IMR-90 (cell line): Measurements from ENCODE around the gene KCNQ1. TPM values are rescaled to one million over a fixed set of nuclear protein-coding genes. Genes with fewer than 3 reads are reported as not detected.

Experiments
- ATAC-seq: fragments of 200-7000 bp; cut with Tn5 transposase; 2 replicates; pipeline ENCODE4 v1.9.1; 2020; ENCODE audit warnings: low read depth, mild to moderate bottlenecking, moderate library complexity
- BruUV-seq: library from RNA; stranded (reverse); fragments of 400-500 nt; replicated peaks from 2 replicates; lab custom pipeline; 2021; lab: Mats Ljungman, UMichigan
- CTCF ChIA-PET: fragments of 300-600 bp; formaldehyde crosslinking; extraction: SDS; loops from one replicate; lab custom pipeline; 2021; ENCODE audit warnings: antibody characterized with exemption; lab: Yijun Ruan, JAX
- POLR2A ChIA-PET: fragments of 300-600 bp; sonication (Branson Sonifier 250); formaldehyde crosslinking; loops from one replicate; lab custom pipeline; 2022; ENCODE audit warnings: antibody characterized with exemption; ENCODE audit not compliant: unreplicated experiment; lab: Charles Lee
- DNase-seq: peaks from one replicate; pipeline ENCODE4 v3.0.0; 2013
- H2AFZ ChIP-seq: replicated peaks from 2 replicates; pipeline ENCODE3; 2013; ENCODE audit warnings: low read length, mild to moderate bottlenecking; ENCODE audit not compliant: poor library complexity
- H2AK5ac ChIP-seq: 2 replicates; pipeline ENCODE4 v1.6.1; 2013; ENCODE audit warnings: low read depth, low read length, inconsistent platforms
- H2AK9ac ChIP-seq: replicated peaks from 2 replicates; pipeline ENCODE3; 2013; ENCODE audit warnings: mild to moderate bottlenecking, low read depth, low read length, moderate library complexity; ENCODE audit not compliant: poor library complexity
- H2BK120ac ChIP-seq: 2 replicates; pipeline ENCODE4 v1.6.1; 2013; ENCODE audit warnings: low read depth, low read length, inconsistent platforms
- H2BK15ac ChIP-seq: 3 replicates; pipeline ENCODE4 v1.6.1; 2013; ENCODE audit warnings: low read depth, low read length, inconsistent platforms
- H2BK20ac ChIP-seq: 2 replicates; pipeline ENCODE4 v1.6.1; 2013; ENCODE audit warnings: low read depth, mild to moderate bottlenecking, inconsistent platforms, low read length, moderate library complexity
- H2BK5ac ChIP-seq: 2 replicates; pipeline ENCODE4 v1.6.1; 2013; ENCODE audit warnings: mild to moderate bottlenecking, low read depth, low read length, inconsistent platforms; ENCODE audit not compliant: poor library complexity, severe bottlenecking
- H3K14ac ChIP-seq: replicated peaks from 2 replicates; pipeline ENCODE4 v1.6.1; 2013; ENCODE audit warnings: low read depth, low read length, inconsistent platforms
- H3K18ac ChIP-seq: 2 replicates; pipeline ENCODE4 v1.6.1; 2013; ENCODE audit warnings: low read depth, low read length, control low read depth
- H3K23ac ChIP-seq: 2 replicates; pipeline ENCODE4 v1.6.1; 2013; ENCODE audit warnings: low read depth, low read length, inconsistent platforms
- H3K27ac ChIP-seq: 2 replicates; pipeline ENCODE4 v1.5.1; 2013; ENCODE audit warnings: mild to moderate bottlenecking, control low read depth, low read length; ENCODE audit not compliant: insufficient read depth
- H3K27me3 ChIP-seq: 2 replicates; pipeline ENCODE4 v1.6.1; 2013; ENCODE audit warnings: low read length; ENCODE audit not compliant: control insufficient read depth, insufficient read depth
- H3K36me3 ChIP-seq: 2 replicates; pipeline ENCODE4 v1.6.1; 2013; ENCODE audit warnings: low read length, mixed read lengths; ENCODE audit not compliant: control insufficient read depth, insufficient read depth
- H3K4ac ChIP-seq: 2 replicates; pipeline ENCODE4 v1.6.1; 2013; ENCODE audit warnings: low read depth, low read length, inconsistent platforms
- H3K4me1 ChIP-seq: 2 replicates; pipeline ENCODE4 v1.6.1; 2013; ENCODE audit warnings: low read length, mixed read lengths; ENCODE audit not compliant: control insufficient read depth, insufficient read depth
- H3K4me2 ChIP-seq: 2 replicates; pipeline ENCODE4 v1.6.1; 2013; ENCODE audit warnings: low read depth, mild to moderate bottlenecking, control low read depth, low read length, moderate library complexity
- H3K4me3 ChIP-seq: 2 replicates; pipeline ENCODE4 v1.5.1; 2013; ENCODE audit warnings: low read depth, mild to moderate bottlenecking, control low read depth, low read length, moderate library complexity; ENCODE audit not compliant: insufficient read depth
- H3K56ac ChIP-seq: 2 replicates; pipeline ENCODE4 v1.6.1; 2013; ENCODE audit warnings: low read length, inconsistent platforms; ENCODE audit not compliant: insufficient read depth; ENCODE audit errors: extremely low read depth
- H3K79me1 ChIP-seq, 2 experiments: 2 replicates each; pipeline ENCODE4 v1.6.1; 2013; ENCODE audit warnings: low read length in 2 of 2, inconsistent platforms in 1 of 2, low read depth in 1 of 2
- H3K9ac ChIP-seq: 2 replicates; pipeline ENCODE4 v1.6.1; 2013; ENCODE audit warnings: low read depth, low read length, control low read depth
- H3K9me1 ChIP-seq: 2 replicates; pipeline ENCODE4 v1.6.1; 2013; ENCODE audit warnings: low read length, inconsistent platforms; ENCODE audit not compliant: insufficient read depth
- H3K9me3 ChIP-seq: 2 replicates; pipeline ENCODE4 v1.6.1; 2013; ENCODE audit warnings: low read length; ENCODE audit not compliant: control insufficient read depth, insufficient read depth
- H4K20me1 ChIP-seq: 2 replicates; pipeline ENCODE4 v1.6.1; 2013; ENCODE audit warnings: low read length, inconsistent platforms; ENCODE audit not compliant: insufficient read depth
- H4K5ac ChIP-seq: 2 replicates; pipeline ENCODE4 v1.6.1; 2013; ENCODE audit warnings: mild to moderate bottlenecking, low read depth, low read length, control low read depth
- H4K8ac ChIP-seq, 2 experiments: 2 replicates each; pipeline ENCODE4 v1.6.1; 2013; ENCODE audit warnings: low read depth in 2 of 2, low read length in 2 of 2, control low read depth in 1 of 2, inconsistent platforms in 1 of 2
- H4K91ac ChIP-seq: 2 replicates; pipeline ENCODE4 v1.6.1; 2013; ENCODE audit warnings: low read depth, low read length, inconsistent platforms; ENCODE audit not compliant: insufficient read depth
- BHLHE40 ChIP-seq: fragments of 150-350 bp; IDR thresholded peaks from 2 replicates; pipeline ENCODE4 v1.6.1; 2016; ENCODE audit warnings: mild to moderate bottlenecking, low read depth, low read length
- CTCF ChIP-seq: conservative IDR thresholded peaks from 2 replicates; pipeline ENCODE4 v1.5.1; 2012; ENCODE audit warnings: mild to moderate bottlenecking, low read depth, low read length, improper control_type of control experiment
- ELK1 ChIP-seq: fragments of 150-350 bp; IDR thresholded peaks from 2 replicates; pipeline ENCODE4 v1.6.1; 2016; ENCODE audit warnings: low read depth, mild to moderate bottlenecking, low read length, moderate library complexity, borderline replicate concordance
- MAFK ChIP-seq: IDR thresholded peaks from 2 replicates; pipeline ENCODE4 v1.6.1; 2012; ENCODE audit warnings: low read depth, low read length, improper control_type of control experiment
- MAZ ChIP-seq: IDR thresholded peaks from 2 replicates; pipeline ENCODE4 v1.6.1; 2012; ENCODE audit warnings: low read depth, mild to moderate bottlenecking, low read length, improper control_type of control experiment, moderate library complexity, borderline replicate concordance
- MXI1 ChIP-seq: IDR thresholded peaks from 2 replicates; pipeline ENCODE4 v1.6.1; 2012; ENCODE audit warnings: low read depth, mild to moderate bottlenecking, low read length, moderate library complexity, borderline replicate concordance
- POLR2A ChIP-seq: IDR thresholded peaks from 2 replicates; pipeline ENCODE4 v1.6.1; 2012; ENCODE audit warnings: mild to moderate bottlenecking, low read depth, low read length
- RAD21 ChIP-seq: IDR thresholded peaks from 2 replicates; pipeline ENCODE4 v1.6.1; 2012; ENCODE audit warnings: low read length, improper control_type of control experiment
- RCOR1 ChIP-seq: IDR thresholded peaks from 2 replicates; pipeline ENCODE4 v1.6.1; 2012; ENCODE audit warnings: mild to moderate bottlenecking, low read length, improper control_type of control experiment; ENCODE audit not compliant: insufficient replicate concordance
- RFX5 ChIP-seq: IDR thresholded peaks from 2 replicates; pipeline ENCODE4 v1.8.0; 2012; ENCODE audit warnings: low read depth, mild to moderate bottlenecking, low read length, moderate library complexity
- WGBS, 2 experiments: methylation state at CpG; one replicate each; pipeline versions ENCODE4 v1.1.5 to v1.1.7; 2013; ENCODE audit warnings: missing lambda C conversion rate in 2 of 2; ENCODE audit not compliant: insufficient read length in 1 of 2; ENCODE audit errors: extremely low coverage in 2 of 2; 5-methylcytosine and 5-hydroxymethylcytosine counted together
- dilution Hi-C: fragments of 300-500 bp; cut with HindIII; formaldehyde crosslinking; loops from one replicate; pipeline ENCODE4 v1.14.3; 2018; ENCODE audit warnings: low sequenced_read_pairs; ENCODE audit not compliant: unreplicated experiment
- in situ Hi-C: fragments of 300-500 bp; cut with MboI; formaldehyde crosslinking; loops from 3 replicates; pipeline ENCODE4 v1.14.3; 2019; ENCODE audit warnings: low sequenced_read_pairs, inconsistent platforms, mixed read lengths
- intact Hi-C: fragments of 100-400 bp; cut with micrococcal nuclease; formaldehyde crosslinking; loops from 2 replicates; pipeline ENCODE4 v1.10.0; 2022
- polyA plus RNA-seq, 3 experiments: library from polyadenylated mRNA; depleted of rRNA; stranded (reverse); fragments of >200 nt; gene quantifications; 2 replicates each; pipeline ENCODE4 v1.2.3, GENCODE V29; 2012; ENCODE audit warnings: low replicate concordance in 1 of 3
- total RNA-seq: library from RNA; depleted of rRNA; stranded (reverse); fragments of >200 nt; gene quantifications from 2 replicates; pipeline ENCODE4 v1.2.3, GENCODE V29; 2012

KCNQ1 gene
- total and polyA plus RNA-seq, 2 of the 4 experiments (the other 2 are of a cell fraction), result 0.07 TPM; not detected in 1

- dilution Hi-C loops, result no loop called here
- ATAC-seq, result no peak
- H3K56ac ChIP-seq, result no peak overlapping the region
Measured at GRCh38 chr11:2838091-2838490, 393.3 kb downstream of the KCNQ1 start.

More at GRCh38 chr11:2838091-2838490, 393.3 kb downstream of the KCNQ1 start:
- no peak overlapping the region for H3K4me3 ChIP-seq
- in situ Hi-C loops, result no loop called here
- H2BK120ac ChIP-seq, result no peak overlapping the region
- TF ChIP-seq RFX5, result no peak
- no peak for TF ChIP-seq MAFK
- no peak for TF ChIP-seq RCOR1
- TF ChIP-seq BHLHE40, result no peak
- no peak for TF ChIP-seq MAZ
- no peak for TF ChIP-seq RAD21
- TF ChIP-seq ELK1, result no peak
- TF ChIP-seq CTCF, result no peak
- no peak for TF ChIP-seq POLR2A
- no peak for TF ChIP-seq MXI1
- H4K8ac ChIP-seq, result no peak overlapping the region
- H3K23ac ChIP-seq, result no peak overlapping the region
- H3K27ac ChIP-seq, result no peak overlapping the region
- H3K9ac ChIP-seq, result no peak overlapping the region
- H2AK5ac ChIP-seq, result no peak overlapping the region
- peaks cover 27% of the 10 kb centered on the region for H3K27me3 ChIP-seq
- no peak overlapping the region for H3K4me2 ChIP-seq
- H2AFZ ChIP-seq, result no peak overlapping the region
- no peaks in the 10 kb centered on the region for H3K79me1 ChIP-seq
- H3K4me1 ChIP-seq, result peaks cover 2% of the 10 kb centered on the region; the same call in 1 of the 2 replicates
- H4K20me1 ChIP-seq, result no peaks in the 10 kb centered on the region
- ChIA-PET CTCF (no interaction called here), POLR2A (no interaction called here)
- no peak overlapping the region for H2AK9ac ChIP-seq
- no peak overlapping the region for H4K91ac ChIP-seq
- H3K36me3 ChIP-seq, result no peaks in the 10 kb centered on the region
- H3K18ac ChIP-seq, result no peak overlapping the region
- 77% methylated on average over 4 of the region's 11 CpGs; no CpG with 5 or more reads in 1 of the 2 experiments for WGBS, 2 experiments
- no TSS peak for BruUV-seq
- no peaks in the 10 kb centered on the region for H3K9me1 ChIP-seq
- H3K14ac ChIP-seq, result no peak overlapping the region
- intact Hi-C loops, result no loop called here
- H2BK5ac ChIP-seq, result no peak overlapping the region
- no peak overlapping the region for H4K5ac ChIP-seq
- H3K4ac ChIP-seq, result no peak overlapping the region
- H3K9me3 ChIP-seq, result no peaks in the 10 kb centered on the region
- no peak for DNase-seq
- H2BK15ac ChIP-seq, result no peak overlapping the region
- H2BK20ac ChIP-seq, result no peak overlapping the region
